NCI-H1092 (cell line): ENCODE measurements around the gene CRIP2.

Source experiments
- DNase-seq: peaks from one replicate; lab custom pipeline; 2025; lab: John Stamatoyannopoulos, UW

The CRIP2 gene

DNA sequence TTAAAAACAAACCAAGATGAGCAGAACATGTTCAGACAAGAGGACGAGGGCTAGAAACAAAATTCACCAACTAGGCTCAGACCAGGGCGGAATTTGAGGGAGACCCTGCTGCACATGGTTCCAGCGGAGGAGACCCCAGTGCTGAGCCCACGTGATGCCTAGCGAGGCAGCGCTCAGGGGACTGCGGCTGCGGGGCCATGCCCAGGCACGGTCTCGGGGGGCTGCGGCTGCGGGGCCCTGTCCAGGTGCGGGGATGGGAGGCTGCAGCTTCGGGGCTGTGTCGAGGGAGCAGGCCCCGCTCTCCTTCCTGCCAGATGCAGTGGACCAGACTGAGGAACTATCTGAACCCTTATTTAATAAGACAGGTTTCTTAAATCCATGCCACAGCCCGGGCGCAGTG is 12.7 kb upstream of the CRIP2 start:
- DNase-seq, result no peak

GRCh38 chr14:105464501-105464900 is 10.1 kb upstream of the CRIP2 start:
- DNase-seq, result no peak

- no peak for DNase-seq
Observed at GRCh38 chr14:105465209-105466031, 9.2 kb upstream of the CRIP2 start.

DNA sequence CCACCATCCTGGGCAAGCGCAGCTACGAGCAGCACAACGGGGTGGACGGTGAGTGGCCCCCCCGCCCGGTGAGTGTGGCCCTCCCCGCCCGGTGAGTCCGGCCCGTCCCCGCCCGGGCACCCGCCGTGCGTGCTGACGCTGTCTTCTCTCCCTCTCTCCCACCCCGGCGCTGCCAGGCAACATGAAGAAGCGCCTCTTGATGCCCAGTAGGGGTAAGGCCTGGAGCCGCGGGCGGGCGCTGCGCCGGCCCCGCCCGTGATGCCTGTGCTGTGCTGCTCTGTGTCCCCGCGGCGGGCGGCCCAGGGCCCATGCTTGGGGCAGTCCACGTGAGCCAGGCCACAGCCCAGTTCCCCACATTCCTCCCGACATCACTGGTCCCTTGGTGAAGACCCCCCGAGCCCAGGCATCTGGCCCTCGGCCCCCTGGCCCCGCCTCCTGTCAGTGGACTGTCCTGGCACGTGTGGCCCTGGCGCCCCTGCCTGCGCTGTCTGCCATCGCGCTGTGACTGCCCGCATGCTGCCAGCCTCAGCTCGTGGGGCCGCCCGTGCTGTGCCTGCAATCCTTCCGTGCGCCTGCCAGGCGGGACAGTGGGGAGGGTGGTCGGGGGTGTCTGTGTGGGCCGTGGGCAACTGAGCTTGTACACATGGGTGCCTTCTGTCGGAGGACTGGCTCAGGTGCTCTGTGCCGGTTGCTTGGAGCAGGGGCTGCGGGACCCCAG is 7.9 kb upstream of the CRIP2 start:
- no peak for DNase-seq

GRCh38 chr14:105467249-105467941 is 7.2 kb upstream of the CRIP2 start:
- no peak for DNase-seq

- DNase-seq, result no peak
Observed at GRCh38 chr14:105467942-105468471, 6.6 kb upstream of the CRIP2 start.

GRCh38 chr14:105468621-105469241 is 5.9 kb upstream of the CRIP2 start:
- DNase-seq, result no peak

DNA sequence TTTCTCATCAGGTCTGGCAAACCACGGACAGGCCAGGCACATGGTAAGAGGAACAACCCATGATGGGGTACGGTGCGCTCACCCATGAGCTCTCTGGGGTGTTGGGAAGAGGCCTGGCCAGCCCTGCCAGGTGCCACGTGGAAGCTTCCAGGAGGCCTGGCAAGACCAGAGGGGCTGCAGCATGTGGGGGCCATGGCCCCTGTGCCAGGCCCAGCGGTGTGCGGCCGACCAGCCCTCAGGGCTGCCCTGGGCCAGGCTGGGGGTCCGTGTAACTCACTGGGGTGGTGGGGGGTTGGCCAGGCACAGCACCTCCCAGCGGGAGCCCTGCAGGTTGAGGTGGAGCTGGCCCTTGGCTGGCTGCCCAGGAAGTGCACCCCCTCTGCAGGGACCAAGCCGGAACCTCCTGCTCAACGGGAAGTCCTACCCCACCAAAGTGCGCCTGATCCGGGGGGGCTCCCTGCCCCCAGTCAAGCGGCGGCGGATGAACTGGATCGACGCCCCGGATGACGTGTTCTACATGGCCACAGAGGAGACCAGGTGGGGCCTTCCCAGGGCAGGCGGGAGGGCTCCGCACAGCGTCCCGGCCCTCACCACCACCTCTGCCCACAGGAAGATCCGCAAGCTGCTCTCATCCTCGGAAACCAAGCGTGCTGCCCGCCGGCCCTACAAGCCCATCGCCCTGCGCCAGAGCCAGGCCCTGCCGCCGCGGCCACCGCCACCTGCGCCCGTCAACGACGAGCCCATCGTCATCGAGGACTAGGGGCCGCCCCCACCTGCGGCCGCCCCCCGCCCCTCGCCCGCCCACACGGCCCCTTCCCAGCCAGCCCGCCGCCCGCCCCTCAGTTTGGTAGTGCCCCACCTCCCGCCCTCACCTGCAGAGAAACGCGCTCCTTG is 4.9 kb upstream of the CRIP2 start:
- DNase-seq, result no peak

- peak; percentile 67 for DNase-seq
Observed at GRCh38 chr14:105470350-105471296, 4.0 kb upstream of the CRIP2 start.

GRCh38 chr14:105471297-105471821 is 3.3 kb upstream of the CRIP2 start:
- DNase-seq, result no peak

GRCh38 chr14:105471823-105472485 is 2.7 kb upstream of the CRIP2 start:
- no peak for DNase-seq

DNA sequence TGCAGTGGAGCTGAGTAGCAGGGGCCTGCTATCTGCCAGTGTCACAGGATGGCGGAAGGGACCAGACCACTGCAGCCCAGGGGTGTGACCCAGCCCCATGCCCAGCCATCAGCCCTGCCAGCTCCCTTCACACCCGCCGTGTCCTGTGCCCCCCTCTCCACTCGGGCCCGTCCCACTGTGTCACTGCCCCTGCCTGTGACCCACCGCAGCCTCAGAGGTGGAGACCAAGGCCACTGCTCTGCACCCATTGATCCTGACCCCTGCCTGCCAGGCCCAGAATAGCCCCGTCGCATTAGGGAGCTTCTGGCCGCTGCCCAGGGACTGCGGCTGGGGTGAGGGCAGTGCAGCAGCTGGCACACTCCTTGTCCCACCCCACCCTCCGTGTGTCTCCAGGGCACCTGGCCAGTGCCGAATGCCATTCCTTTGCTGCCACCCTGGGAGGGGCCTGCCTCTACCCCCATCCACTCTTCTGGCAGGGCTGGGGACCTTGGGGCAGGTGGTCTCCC is 2.1 kb upstream of the CRIP2 start:
- no peak for DNase-seq

GRCh38 chr14:105473033-105473676 is 1.5 kb upstream of the CRIP2 start:
- peak; percentile 71 for DNase-seq

- DNase-seq, result peak; percentile 82
Observed at GRCh38 chr14:105473677-105474482, 741 bp upstream of the CRIP2 start.

DNA sequence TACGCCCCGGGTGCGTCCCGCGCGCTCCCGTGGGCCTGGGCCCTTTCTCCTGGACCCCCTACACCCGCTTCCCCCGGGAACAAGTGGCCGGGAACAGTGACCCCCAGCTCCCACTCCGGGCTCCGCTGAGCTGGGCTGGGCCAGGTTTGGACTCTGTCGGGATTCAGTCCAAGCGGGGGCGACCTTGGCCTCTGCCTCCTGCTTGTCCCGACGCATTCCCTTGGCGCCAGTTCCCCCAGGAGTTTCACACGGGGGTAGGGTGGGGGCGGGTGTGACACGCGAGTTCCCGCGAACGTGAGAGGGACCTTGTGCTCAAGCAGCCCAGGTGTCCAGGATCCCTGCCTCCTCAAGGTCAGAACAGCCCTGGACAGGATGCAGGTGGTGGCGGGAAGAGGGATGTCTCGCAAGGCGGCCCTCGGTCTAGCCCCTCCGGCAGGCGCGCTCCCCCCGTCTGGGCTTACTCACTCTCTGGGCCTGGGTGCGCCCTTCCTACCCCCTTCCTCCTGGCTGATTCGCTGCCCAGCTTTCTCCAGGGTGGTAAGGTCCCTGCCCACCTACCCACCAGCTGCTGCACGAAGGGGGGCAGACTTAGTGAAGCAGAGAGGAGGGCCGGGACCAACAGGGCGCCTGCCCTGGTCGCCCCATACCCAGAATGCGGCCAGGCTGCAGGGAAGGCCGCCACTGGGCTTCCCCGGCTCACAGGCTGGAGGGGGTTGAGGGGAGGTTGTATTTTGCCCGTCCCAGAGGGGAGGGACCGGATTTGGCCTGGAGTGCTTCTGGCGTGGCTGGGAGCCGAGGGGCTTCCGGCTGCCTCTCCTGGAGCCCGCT is 862 bp downstream of the CRIP2 start:
- DNase-seq, result peak; percentile 54

DNA sequence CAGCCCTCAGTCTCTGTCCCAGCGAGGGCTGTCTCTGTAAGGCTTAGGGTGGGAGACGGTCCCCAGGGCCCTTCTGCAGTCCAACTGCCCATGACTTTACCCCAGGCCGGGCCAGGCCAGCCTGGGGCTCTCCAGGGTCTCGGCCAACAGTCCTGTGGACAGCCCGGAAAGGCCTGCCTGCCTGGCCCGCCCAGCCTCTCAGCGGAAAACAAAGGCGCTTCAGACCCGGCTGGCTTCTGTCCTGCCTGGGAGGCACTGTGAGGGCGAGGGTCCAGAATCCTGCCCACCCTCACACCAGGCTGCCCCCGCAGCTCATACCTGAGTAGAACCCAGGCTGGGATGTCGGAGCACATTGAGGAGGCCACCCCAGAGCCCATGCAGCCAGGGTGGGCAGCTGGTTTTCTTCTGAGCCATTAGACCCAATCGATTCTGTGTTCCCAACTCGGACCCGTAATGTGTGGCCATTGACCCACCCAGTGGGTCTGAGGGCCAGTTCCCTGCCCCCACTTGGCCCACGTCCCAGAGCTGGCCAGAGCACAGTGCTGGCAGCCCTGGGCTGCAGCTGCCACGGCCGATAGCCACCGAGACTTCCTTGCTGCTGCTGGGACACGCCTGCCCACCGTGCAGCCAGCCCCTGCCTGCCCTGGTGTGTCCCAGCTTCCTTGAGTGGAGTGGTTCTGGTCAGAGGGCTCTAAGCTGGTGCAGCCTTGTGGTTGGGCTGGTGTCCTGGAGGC is 1.6 kb downstream of the CRIP2 start:
- DNase-seq, result no peak
